Measurements from ENCODE around the gene SLITRK2. TPM values are rescaled to one million over a fixed set of nuclear protein-coding genes. Genes with fewer than 3 reads are reported as not detected.

The SLITRK2 gene
- polyA plus RNA-seq, 10 donors = 0.56 to 1.9 (median 0.79) TPM

- DNase-seq = peak in 1 of 3 donors; percentile 22
Measured at GRCh38 chrX:145843146-145843904, 25.7 kb downstream of the SLITRK2 start.

DNA sequence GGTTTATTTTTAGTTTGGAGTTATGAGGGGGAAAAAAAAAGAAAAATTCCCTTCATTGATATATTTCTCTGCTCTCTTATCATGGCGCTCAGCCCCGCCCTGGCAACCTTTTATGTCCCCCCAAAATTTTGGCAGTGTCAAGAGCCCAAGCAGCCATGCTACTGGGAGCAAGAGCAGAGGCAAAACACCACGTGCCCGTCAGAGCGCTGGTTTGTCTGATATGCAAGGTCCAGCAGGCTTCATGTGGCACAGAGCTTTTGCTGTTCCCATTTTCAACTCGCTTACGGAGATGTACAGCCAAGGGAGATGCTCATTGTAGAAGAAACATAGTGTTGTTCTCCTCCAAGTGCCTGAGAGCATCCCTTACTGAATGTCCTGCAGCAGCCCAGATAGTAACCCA, 27.3 kb downstream of the SLITRK2 start:
- no peak for DNase-seq

- DNase-seq = no peak
Measured at GRCh38 chrX:145848448-145848847, 30.8 kb downstream of the SLITRK2 start.

- DNase-seq = no peak
Measured at GRCh38 chrX:145848857-145849256, 31.2 kb downstream of the SLITRK2 start.

DNA sequence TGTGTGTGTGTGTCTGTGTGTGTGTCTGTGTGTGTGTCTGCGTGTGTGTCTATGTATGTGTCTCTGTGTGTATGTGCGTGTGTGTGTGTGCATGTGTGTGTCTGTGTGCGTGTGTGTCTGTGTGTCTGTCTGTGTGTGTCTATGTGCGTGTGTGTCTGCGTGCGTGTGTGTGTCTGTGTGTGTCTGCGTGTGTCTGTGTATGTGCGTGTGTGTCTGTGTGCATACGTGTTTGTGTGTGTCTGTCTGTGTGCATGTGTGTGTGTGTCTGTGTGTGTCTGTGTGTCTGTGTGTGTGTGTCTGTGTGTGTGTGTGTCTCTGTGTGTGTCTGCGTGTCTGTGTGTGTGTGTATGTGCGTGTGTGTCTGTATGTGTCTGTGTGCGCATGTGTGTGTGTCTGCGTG, 35.6 kb downstream of the SLITRK2 start:
- no peak for DNase-seq

DNA sequence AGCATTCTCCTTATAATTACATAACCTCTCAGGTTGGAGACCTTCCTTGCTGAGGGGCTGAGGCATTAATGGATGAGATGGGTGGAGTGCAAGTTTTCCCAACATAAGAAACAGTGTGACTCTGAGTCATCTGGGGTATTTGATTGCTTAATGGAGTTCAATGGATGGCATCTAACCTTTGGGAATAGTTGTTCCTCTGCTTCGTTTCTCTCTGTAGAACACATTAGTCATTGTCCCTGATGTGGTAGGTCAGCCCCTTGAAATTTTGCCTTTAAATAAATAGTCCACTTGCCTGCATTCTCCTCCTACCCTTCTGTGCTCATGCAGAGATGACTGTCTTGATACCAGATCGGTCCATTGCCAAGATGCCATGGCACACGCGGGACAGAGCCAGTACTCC, 38.6 kb downstream of the SLITRK2 start:
- DNase-seq = no peak

DNA sequence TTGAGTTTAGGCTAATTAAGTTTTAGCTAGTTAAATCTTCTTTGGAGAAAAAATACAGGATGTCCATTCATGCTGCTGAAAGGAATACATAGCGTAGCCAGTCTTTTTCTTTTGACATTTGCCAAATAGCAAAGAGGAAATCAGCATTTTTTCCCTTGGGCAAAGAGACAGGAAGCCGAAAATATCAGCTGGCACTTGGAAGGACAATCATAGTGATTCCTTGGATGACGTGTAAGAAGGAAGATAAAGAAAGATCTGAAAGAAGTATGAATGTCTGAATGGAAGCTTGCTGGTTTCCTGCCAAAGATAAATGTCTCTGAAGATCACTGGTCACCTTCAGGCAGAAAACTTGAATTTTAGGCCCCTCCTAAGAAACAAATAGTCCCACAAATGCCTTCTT, 44.2 kb downstream of the SLITRK2 start:
- DNase-seq = no peak

DNA sequence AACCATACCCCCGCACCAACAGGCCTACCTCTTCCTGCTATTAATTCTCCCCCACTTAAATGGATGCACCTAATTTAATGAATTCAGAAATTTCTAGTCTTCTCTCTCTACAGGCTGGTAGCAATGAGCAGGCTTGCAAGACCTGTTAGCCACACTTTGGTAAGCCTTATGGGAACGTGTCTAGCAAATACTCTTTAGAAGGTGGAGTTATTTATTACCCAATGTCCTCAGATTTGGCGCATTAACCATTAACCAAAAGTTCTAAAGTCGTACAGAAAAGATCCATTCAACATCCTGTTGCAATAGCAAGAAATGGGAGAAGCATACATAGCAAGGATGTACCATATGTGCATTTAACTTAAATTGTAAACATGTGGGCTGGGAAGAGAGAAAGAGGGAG, 47.5 kb downstream of the SLITRK2 start:
- DNase-seq = no peak
